Hepatocyte (in vitro differentiated cells): Measurements from ENCODE around the gene TIAM1. TPM values are rescaled to one million over a fixed set of nuclear protein-coding genes. Genes with fewer than 3 reads are reported as not detected.
A peak's percentile ranks its signal among the peaks of the same experiment; 100 is the strongest.

Source experiments
- DNase-seq: peaks from one replicate; pipeline ENCODE4 v3.0.0-alpha.2; 2016; ENCODE audit warnings: low spot score
- H2AFZ ChIP-seq: fragments of 200-600 bp; sonication (generic); 2 replicates; pipeline ENCODE4 v1.6.0; 2016; ENCODE audit warnings: antibody characterized with exemption, mild to moderate bottlenecking
- H3K27ac ChIP-seq: fragments of 200-600 bp; sonication (generic); 2 replicates; pipeline ENCODE4 v1.5.1; 2016; ENCODE audit warnings: mild to moderate bottlenecking
- H3K27me3 ChIP-seq: fragments of 200-600 bp; sonication (generic); 2 replicates; pipeline ENCODE4 v1.6.1; 2016
- H3K36me3 ChIP-seq: fragments of 200-600 bp; sonication (generic); replicated peaks from 2 replicates; pipeline ENCODE4 v1.5.1; 2016; ENCODE audit warnings: low read depth; ENCODE audit not compliant: insufficient read depth
- H3K4me1 ChIP-seq: fragments of 200-600 bp; sonication (generic); 2 replicates; pipeline ENCODE4 v1.5.1; 2016; ENCODE audit warnings: mild to moderate bottlenecking, moderate library complexity; ENCODE audit not compliant: insufficient read depth
- H3K4me2 ChIP-seq: fragments of 200-600 bp; sonication (generic); 2 replicates; pipeline ENCODE4 v1.6.0; 2016
- H3K4me3 ChIP-seq: fragments of 200-600 bp; sonication (generic); 2 replicates; pipeline ENCODE4 v1.5.1; 2016; ENCODE audit warnings: mild to moderate bottlenecking
- H3K79me2 ChIP-seq: fragments of 200-600 bp; sonication (generic); 2 replicates; pipeline ENCODE4 v1.6.0; 2017; ENCODE audit warnings: mild to moderate bottlenecking
- H3K9me2 ChIP-seq: fragments of 200-600 bp; sonication (generic); replicated peaks from 2 replicates; pipeline ENCODE4 v1.6.0; 2017; ENCODE audit warnings: mild to moderate bottlenecking; ENCODE audit not compliant: insufficient read depth
- H3K9me3 ChIP-seq: fragments of 200-600 bp; sonication (generic); 2 replicates; pipeline ENCODE4 v1.5.1; 2016; ENCODE audit warnings: low read depth, mild to moderate bottlenecking
- H4K20me1 ChIP-seq: fragments of 200-600 bp; sonication (generic); 2 replicates; pipeline ENCODE4 v1.6.0; 2016; ENCODE audit warnings: mild to moderate bottlenecking; ENCODE audit not compliant: insufficient read depth, poor library complexity, severe bottlenecking
- EZH2 ChIP-seq: fragments of 200-600 bp; sonication (generic); IDR thresholded peaks from 2 replicates; pipeline ENCODE4 v1.6.1; 2016; ENCODE audit warnings: antibody characterized with exemption, mild to moderate bottlenecking, borderline replicate concordance
- EZH2phosphoT487 ChIP-seq: fragments of 200-600 bp; sonication (generic); IDR thresholded peaks from one replicate; pipeline ENCODE4 v1.6.1; 2018; ENCODE audit warnings: antibody characterized with exemption, mild to moderate bottlenecking, low read depth, moderate library complexity; ENCODE audit not compliant: unreplicated experiment, severe bottlenecking
- WGBS: methylation state at CpG from one replicate; pipeline ENCODE4 v1.1.6; 2016; ENCODE audit warnings: low lambda C conversion rate; ENCODE audit errors: missing lambda C conversion rate; 5-methylcytosine and 5-hydroxymethylcytosine counted together
- polyA plus RNA-seq: library from polyadenylated mRNA; unstranded; fragments of >200 nt; fragmentation: Nextera tagmentation; extraction: Ambion mirVana; gene quantifications from 2 replicates; pipeline ENCODE4 v1.2.1, GENCODE V29; 2016
- total RNA-seq: library from RNA; depleted of rRNA; stranded (reverse); fragments of >200 nt; gene quantifications from 2 replicates; pipeline ENCODE4 v1.2.3, GENCODE V29; 2014
- TF ChIP-seq, protein P1 (sequence below): fragments of 200-600 bp; sonication (generic); IDR thresholded peaks from 2 replicates; pipeline ENCODE4 v1.5.1; 2016; ENCODE audit warnings: antibody characterized with exemption, mild to moderate bottlenecking; ENCODE audit not compliant: poor library complexity

Gene TIAM1
- total and polyA plus RNA-seq, 2 experiments from 2014 or later: 8.8 TPM

DNA sequence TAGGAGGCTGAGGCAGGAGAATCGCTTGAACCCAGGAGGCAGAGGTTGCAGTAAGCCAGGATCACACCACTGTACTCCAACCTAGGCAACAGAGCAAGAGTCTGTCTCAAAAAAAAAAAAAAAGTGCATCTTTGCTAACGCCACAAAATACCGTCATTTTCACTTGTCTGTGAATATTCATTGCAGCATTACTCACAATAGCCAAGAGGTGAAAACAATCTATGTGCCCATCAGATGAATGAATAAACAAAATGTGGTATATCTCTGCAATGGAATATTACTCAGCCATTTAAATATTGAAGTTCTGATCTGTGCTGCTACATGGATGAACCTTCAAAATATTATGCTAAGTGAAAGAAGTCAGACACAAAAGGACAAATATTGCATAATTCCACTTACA, 7.9 kb upstream of the TIAM1 start:
- Histone ChIP-seq H3K27ac (no peak overlapping the region), H2AFZ (no peak overlapping the region), H3K4me3 (no peak overlapping the region), H3K9me3 (no peaks in the 10 kb centered on the region), H3K4me2 (no peak overlapping the region), H3K36me3 (no peaks in the 10 kb centered on the region), H3K79me2 (no peaks in the 10 kb centered on the region), H3K27me3 (no peaks in the 10 kb centered on the region), H4K20me1 (no peaks in the 10 kb centered on the region), H3K4me1 (no peaks in the 10 kb centered on the region), H3K9me2 (no peaks in the 10 kb centered on the region)
- WGBS: 65% methylated on average over 3 of the region's 3 CpGs
- no peak for TF ChIP-seq EZH2phosphoT487
- TF ChIP-seq EZH2: no peak
- TF ChIP-seq, protein P1, sequence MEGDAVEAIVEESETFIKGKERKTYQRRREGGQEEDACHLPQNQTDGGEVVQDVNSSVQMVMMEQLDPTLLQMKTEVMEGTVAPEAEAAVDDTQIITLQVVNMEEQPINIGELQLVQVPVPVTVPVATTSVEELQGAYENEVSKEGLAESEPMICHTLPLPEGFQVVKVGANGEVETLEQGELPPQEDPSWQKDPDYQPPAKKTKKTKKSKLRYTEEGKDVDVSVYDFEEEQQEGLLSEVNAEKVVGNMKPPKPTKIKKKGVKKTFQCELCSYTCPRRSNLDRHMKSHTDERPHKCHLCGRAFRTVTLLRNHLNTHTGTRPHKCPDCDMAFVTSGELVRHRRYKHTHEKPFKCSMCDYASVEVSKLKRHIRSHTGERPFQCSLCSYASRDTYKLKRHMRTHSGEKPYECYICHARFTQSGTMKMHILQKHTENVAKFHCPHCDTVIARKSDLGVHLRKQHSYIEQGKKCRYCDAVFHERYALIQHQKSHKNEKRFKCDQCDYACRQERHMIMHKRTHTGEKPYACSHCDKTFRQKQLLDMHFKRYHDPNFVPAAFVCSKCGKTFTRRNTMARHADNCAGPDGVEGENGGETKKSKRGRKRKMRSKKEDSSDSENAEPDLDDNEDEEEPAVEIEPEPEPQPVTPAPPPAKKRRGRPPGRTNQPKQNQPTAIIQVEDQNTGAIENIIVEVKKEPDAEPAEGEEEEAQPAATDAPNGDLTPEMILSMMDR: no peak
- no peak for DNase-seq

DNA sequence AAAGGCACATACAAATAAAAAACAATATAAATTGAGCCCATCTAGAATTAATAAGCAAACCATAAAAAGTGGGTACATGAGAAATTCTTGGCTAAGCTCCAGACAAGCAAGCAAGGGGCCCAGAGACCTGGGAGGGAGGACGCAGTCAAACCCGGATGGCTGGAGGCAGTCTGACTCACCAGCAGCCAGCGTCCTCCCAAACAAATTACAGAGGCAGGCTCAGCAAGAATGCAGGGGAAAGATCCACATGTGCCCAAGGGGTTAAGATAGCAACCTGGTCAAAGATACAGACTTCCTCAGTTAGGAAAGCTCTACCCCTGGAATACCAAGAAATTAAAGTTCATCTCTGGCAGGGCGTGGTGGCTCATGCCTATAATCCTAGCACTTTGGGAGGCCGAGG, 7.4 kb upstream of the TIAM1 start:
- Histone ChIP-seq H4K20me1 (no peaks in the 10 kb centered on the region), H3K36me3 (no peaks in the 10 kb centered on the region), H3K4me3 (no peak overlapping the region), H2AFZ (no peak overlapping the region), H3K27me3 (no peaks in the 10 kb centered on the region), H3K9me2 (no peaks in the 10 kb centered on the region), H3K79me2 (no peaks in the 10 kb centered on the region), H3K9me3 (no peaks in the 10 kb centered on the region), H3K4me1 (no peaks in the 10 kb centered on the region), H3K4me2 (no peak overlapping the region), H3K27ac (no peak overlapping the region)
- WGBS: 36% methylated on average over 5 of the region's 5 CpGs
- DNase-seq: peak; percentile 60
- TF ChIP-seq EZH2phosphoT487 (no peak), EZH2 (no peak)
- TF ChIP-seq, protein P1: no peak

DNA sequence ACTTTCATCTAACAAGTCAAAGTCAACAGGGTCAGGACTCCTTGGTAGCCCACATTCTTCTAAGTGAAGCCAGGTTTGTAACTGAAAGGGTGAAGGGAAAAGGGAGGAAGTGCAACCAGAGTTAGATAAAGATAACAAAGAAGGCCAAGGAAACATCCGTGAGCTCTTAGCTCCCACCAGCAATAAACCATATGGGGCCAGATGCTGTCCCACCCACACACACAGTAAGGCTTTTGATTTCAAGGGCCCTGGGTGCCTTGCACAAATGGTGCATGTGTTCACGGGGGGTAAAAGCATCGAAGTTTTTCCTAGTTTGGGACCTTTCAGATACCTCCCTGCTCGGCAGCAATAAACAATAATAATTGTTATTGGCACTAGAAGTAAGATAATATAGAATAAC, 5.1 kb upstream of the TIAM1 start:
- peaks cover 12% of the 10 kb centered on the region for H3K27me3 ChIP-seq
- no peaks in the 10 kb centered on the region for H3K9me2 ChIP-seq
- TF ChIP-seq, protein P1: no peak
- TF ChIP-seq EZH2 (no peak), EZH2phosphoT487 (no peak)
- H3K36me3 ChIP-seq: no peaks in the 10 kb centered on the region
- DNase-seq: no peak
- no peaks in the 10 kb centered on the region for H4K20me1 ChIP-seq
- H3K79me2 ChIP-seq: no peaks in the 10 kb centered on the region
- H3K9me3 ChIP-seq: no peaks in the 10 kb centered on the region
- H3K4me1 ChIP-seq: no peaks in the 10 kb centered on the region
- H3K4me3 ChIP-seq: no peak overlapping the region
- H3K4me2 ChIP-seq: no peak overlapping the region
- H2AFZ ChIP-seq: no peak overlapping the region
- 72% methylated on average over 4 of the region's 4 CpGs for WGBS
- H3K27ac ChIP-seq: no peak overlapping the region

DNA sequence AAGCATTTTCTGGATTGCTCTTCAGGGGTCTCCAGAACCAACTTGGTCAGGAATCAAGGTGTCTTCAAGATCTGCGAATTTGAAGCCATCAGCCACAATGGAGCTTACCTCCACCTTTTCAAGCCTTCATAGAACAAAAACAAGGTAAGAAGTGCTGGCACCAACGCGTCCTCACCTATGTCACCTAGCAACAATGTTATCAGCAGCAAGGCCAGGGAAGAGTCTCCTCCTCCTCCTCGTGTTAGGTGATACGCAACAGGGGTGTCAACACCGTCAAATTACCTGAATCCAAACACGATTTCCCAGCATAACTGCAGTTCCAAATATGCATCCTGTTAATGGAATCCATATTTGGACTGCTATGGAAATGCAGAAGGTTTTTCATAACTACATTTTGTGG, 4.1 kb upstream of the TIAM1 start:
- Histone ChIP-seq H3K27ac (no peak overlapping the region), H3K4me3 (no peak overlapping the region), H4K20me1 (no peaks in the 10 kb centered on the region), H3K9me3 (no peaks in the 10 kb centered on the region), H3K4me1 (no peaks in the 10 kb centered on the region), H2AFZ (no peak overlapping the region), H3K4me2 (no peak overlapping the region), H3K79me2 (no peaks in the 10 kb centered on the region), H3K9me2 (no peaks in the 10 kb centered on the region), H3K27me3 (peaks cover 22% of the 10 kb centered on the region), H3K36me3 (no peaks in the 10 kb centered on the region)
- DNase-seq: no peak
- 65% methylated on average over 7 of the region's 7 CpGs for WGBS
- no peak for TF ChIP-seq EZH2phosphoT487
- TF ChIP-seq, protein P1: no peak
- TF ChIP-seq EZH2: no peak
